Astrocyte (in vitro differentiated cells and primary cell): ENCODE measurements around the gene UBE4B.

Source experiments
- CTCF ChIP-seq: IDR thresholded peaks from 2 replicates; pipeline ENCODE4 v1.5.1; 2011; ENCODE audit warnings: low read depth, mild to moderate bottlenecking, inconsistent platforms, low read length, moderate library complexity; ENCODE audit not compliant: insufficient read depth
- EZH2 ChIP-seq: IDR thresholded peaks from 2 replicates; pipeline ENCODE4 v1.6.1; 2012; ENCODE audit warnings: mild to moderate bottlenecking, low read length, inconsistent platforms; ENCODE audit not compliant: insufficient read depth

GRCh38 chr1:10074059-10074851 lies 41.5 kb downstream of the UBE4B start:
- TF ChIP-seq CTCF, result no peak
- no peak for TF ChIP-seq EZH2
